ENCODE measurements around the gene TPSAB1. TPM values are rescaled to one million over a fixed set of nuclear protein-coding genes. Genes with fewer than 3 reads are reported as not detected.
A peak's percentile ranks its signal among the peaks of the same experiment; 100 is the strongest.
"Not testable (repeated sequence)": the region's sequence is repeated elsewhere in the genome, so short reads cannot be mapped to it uniquely, and the experiment has no call there.

TPSAB1 gene
- polyA plus RNA-seq, 1 donor from 2014 or later: not detected

GRCh38 chr16:1245452-1246020 lies 5.0 kb downstream of the TPSAB1 start:
- H3K36me3 Mint-ChIP-seq: no peaks in the 10 kb centered on the region
- peaks cover 0 to 4% (median 0%) of the 10 kb centered on the region in 3 donors for H3K9me3 Mint-ChIP-seq
- no peaks in the 10 kb centered on the region for H3K4me1 Mint-ChIP-seq
- no peak overlapping the region for H3K4me3 Mint-ChIP-seq
- no peak overlapping the region for H3K27ac Mint-ChIP-seq
- H3K27me3 Mint-ChIP-seq: no peaks in the 10 kb centered on the region

GRCh38 chr16:1247903-1248537 lies 7.5 kb downstream of the TPSAB1 start:
- not testable (repeated sequence) for H3K36me3 Mint-ChIP-seq, H3K4me1 Mint-ChIP-seq, H3K4me3 Mint-ChIP-seq, H3K9me3 Mint-ChIP-seq, H3K27me3 Mint-ChIP-seq, H3K27ac Mint-ChIP-seq

GRCh38 chr16:1249031-1249755 lies 8.7 kb downstream of the TPSAB1 start:
- not testable (repeated sequence) for H3K27ac Mint-ChIP-seq, H3K4me1 Mint-ChIP-seq, H3K4me3 Mint-ChIP-seq, H3K9me3 Mint-ChIP-seq, H3K27me3 Mint-ChIP-seq, H3K36me3 Mint-ChIP-seq

- H3K27me3 Mint-ChIP-seq, H3K4me3 Mint-ChIP-seq, H3K9me3 Mint-ChIP-seq, H3K27ac Mint-ChIP-seq, H3K4me1 Mint-ChIP-seq, H3K36me3 Mint-ChIP-seq: not testable (repeated sequence)
These were observed 13.3 kb downstream of the TPSAB1 start for GRCh38 chr16:1253701-1254364.

- H3K4me1 Mint-ChIP-seq, H3K4me3 Mint-ChIP-seq, H3K27ac Mint-ChIP-seq, H3K9me3 Mint-ChIP-seq, H3K27me3 Mint-ChIP-seq, H3K36me3 Mint-ChIP-seq: not testable (repeated sequence)
These were observed 14.3 kb downstream of the TPSAB1 start for GRCh38 chr16:1254821-1255220.

GRCh38 chr16:1255276-1256122 lies 15.0 kb downstream of the TPSAB1 start, which contains the start of gene TPSD1:
TPSD1 (plus strand) TSS chr16:1256069; CDS start chr16:1256281, 212 bp downstream.
- H3K9me3 Mint-ChIP-seq, H3K36me3 Mint-ChIP-seq, H3K4me3 Mint-ChIP-seq, H3K27ac Mint-ChIP-seq, H3K4me1 Mint-ChIP-seq: not testable (repeated sequence)
- peaks cover 13% of the 10 kb centered on the region for H3K27me3 Mint-ChIP-seq

GRCh38 chr16:1256296-1256873 lies 15.9 kb downstream of the TPSAB1 start:
- not testable (repeated sequence) for H3K4me3 Mint-ChIP-seq, H3K4me1 Mint-ChIP-seq, H3K27ac Mint-ChIP-seq, H3K36me3 Mint-ChIP-seq, H3K9me3 Mint-ChIP-seq
- H3K27me3 Mint-ChIP-seq: peaks cover 19% of the 10 kb centered on the region

- no peaks in the 10 kb centered on the region for H3K9me3 Mint-ChIP-seq
- no peak overlapping the region for H3K4me3 Mint-ChIP-seq
- peaks cover 0 to 4% (median 0%) of the 10 kb centered on the region in 3 donors for H3K4me1 Mint-ChIP-seq
- H3K27me3 Mint-ChIP-seq: peaks cover 21% of the 10 kb centered on the region
- H3K27ac Mint-ChIP-seq: no peak overlapping the region
- no peaks in the 10 kb centered on the region for H3K36me3 Mint-ChIP-seq
These were observed 16.4 kb downstream of the TPSAB1 start for GRCh38 chr16:1256874-1257322.

GRCh38 chr16:1257561-1258224 lies 17.2 kb downstream of the TPSAB1 start:
- H3K9me3 Mint-ChIP-seq: no peaks in the 10 kb centered on the region
- no peaks in the 10 kb centered on the region for H3K36me3 Mint-ChIP-seq
- peaks cover 26% of the 10 kb centered on the region for H3K27me3 Mint-ChIP-seq
- H3K27ac Mint-ChIP-seq: no peak overlapping the region
- peaks cover 0 to 4% (median 0%) of the 10 kb centered on the region in 3 donors for H3K4me1 Mint-ChIP-seq
- no peak overlapping the region for H3K4me3 Mint-ChIP-seq

GRCh38 chr16:1258225-1258600 lies 17.7 kb downstream of the TPSAB1 start:
- Mint-ChIP-seq H3K27ac (no peak overlapping the region), H3K4me3 (no peak overlapping the region), H3K36me3 (no peaks in the 10 kb centered on the region), H3K27me3 (peaks cover 26% of the 10 kb centered on the region), H3K4me1 (peaks cover 0 to 4% (median 0%) of the 10 kb centered on the region in 3 donors), H3K9me3 (no peaks in the 10 kb centered on the region)

- peaks cover 26% of the 10 kb centered on the region for H3K27me3 Mint-ChIP-seq
- H3K4me3 Mint-ChIP-seq: peak overlapping the region in 2 of 4 donors; percentile 33 to 67
- no peaks in the 10 kb centered on the region for H3K36me3 Mint-ChIP-seq
- H3K9me3 Mint-ChIP-seq: no peaks in the 10 kb centered on the region
- peak overlapping the region in 1 of 3 donors; percentile 31 for H3K27ac Mint-ChIP-seq
- peaks cover 0 to 4% (median 0%) of the 10 kb centered on the region in 3 donors for H3K4me1 Mint-ChIP-seq
These were observed 18.6 kb downstream of the TPSAB1 start for GRCh38 chr16:1258906-1259759.

GRCh38 chr16:1259760-1260068 lies 19.2 kb downstream of the TPSAB1 start:
- H3K4me1 Mint-ChIP-seq: peaks cover 0 to 4% (median 0%) of the 10 kb centered on the region in 3 donors
- H3K36me3 Mint-ChIP-seq: no peaks in the 10 kb centered on the region
- no peak overlapping the region for H3K4me3 Mint-ChIP-seq
- peaks cover 26% of the 10 kb centered on the region for H3K27me3 Mint-ChIP-seq
- no peaks in the 10 kb centered on the region for H3K9me3 Mint-ChIP-seq
- H3K27ac Mint-ChIP-seq: no peak overlapping the region

- Mint-ChIP-seq H3K36me3 (no peaks in the 10 kb centered on the region), H3K4me1 (peaks cover 0 to 4% (median 0%) of the 10 kb centered on the region in 3 donors), H3K9me3 (no peaks in the 10 kb centered on the region), H3K27ac (no peak overlapping the region), H3K4me3 (no peak overlapping the region), H3K27me3 (peaks cover 26% of the 10 kb centered on the region)
These were observed 19.7 kb downstream of the TPSAB1 start for GRCh38 chr16:1260101-1260680.
